GM19468 (cell line): ENCODE measurements around the gene ARHGAP5.
A peak's percentile ranks its signal among the peaks of the same experiment; 100 is the strongest.

Source experiments
- ATAC-seq: cut with Tn5 transposase; IDR thresholded peaks from one replicate; pipeline ENCODE4 v1.9.1; 2021; ENCODE audit warnings: mild to moderate bottlenecking, moderate library complexity, moderate number of reproducible peaks; ENCODE audit not compliant: unreplicated experiment; ENCODE audit errors: extremely low read depth

ARHGAP5 gene

GRCh38 chr14:32202998-32203882 lies 126.1 kb downstream of the ARHGAP5 start, which contains the start of gene RNU6-8:
Gene RNU6-8 (minus strand): TSS chr14:32203269.
- peak; percentile 13 for ATAC-seq

- ATAC-seq: no peak
Observed at GRCh38 chr14:32203928-32204357, 126.8 kb downstream of the ARHGAP5 start.

- no peak for ATAC-seq
Observed at GRCh38 chr14:32205554-32205953, 128.4 kb downstream of the ARHGAP5 start.

DNA sequence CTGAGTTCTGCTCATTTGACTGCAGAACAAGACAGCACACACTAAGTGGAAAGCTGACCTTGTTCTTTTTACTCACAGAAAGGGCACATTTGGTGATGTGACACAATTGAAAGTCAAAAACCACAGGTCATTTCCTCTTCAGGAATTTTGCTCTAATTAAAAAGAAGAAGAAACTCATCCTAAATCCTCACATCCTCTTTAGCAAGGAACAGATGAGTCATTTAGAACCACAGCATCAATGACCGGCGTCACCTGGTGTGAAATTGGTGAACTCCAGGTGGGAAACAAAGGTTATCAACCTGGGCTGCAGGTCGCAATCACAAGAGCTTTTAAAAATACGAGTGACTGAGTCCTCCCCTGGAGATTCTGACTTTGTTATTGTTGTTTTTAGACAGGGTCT lies 128.9 kb downstream of the ARHGAP5 start:
- ATAC-seq: no peak

DNA sequence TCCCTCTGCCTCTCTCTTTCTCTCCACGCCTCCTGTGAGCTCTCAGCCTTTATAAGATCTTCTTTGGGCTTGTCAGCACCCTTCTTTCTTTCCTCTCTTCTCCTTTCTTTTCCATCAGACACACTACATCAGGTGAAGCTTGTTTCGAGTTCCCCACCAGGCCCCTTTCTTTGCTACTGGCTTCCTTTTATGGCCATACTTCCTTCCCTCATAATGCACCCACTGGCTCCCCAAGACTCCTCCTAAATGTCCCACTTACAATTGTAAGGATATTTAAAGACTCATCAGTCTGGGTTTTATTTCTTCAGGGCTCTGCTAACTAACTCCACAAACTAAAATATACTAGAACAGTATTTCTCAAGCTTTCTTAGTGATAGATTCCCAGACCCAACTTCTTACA lies 129.4 kb downstream of the ARHGAP5 start:
- ATAC-seq: no peak

- no peak for ATAC-seq
Observed at GRCh38 chr14:32208490-32208889, 131.4 kb downstream of the ARHGAP5 start.
